ENCODE data around the gene FRMD5. TPM values are rescaled to one million over a fixed set of nuclear protein-coding genes. Genes with fewer than 3 reads are reported as not detected.

Gene FRMD5
- total RNA-seq, 1 experiment from 2014 or later = 3.9 TPM

DNA sequence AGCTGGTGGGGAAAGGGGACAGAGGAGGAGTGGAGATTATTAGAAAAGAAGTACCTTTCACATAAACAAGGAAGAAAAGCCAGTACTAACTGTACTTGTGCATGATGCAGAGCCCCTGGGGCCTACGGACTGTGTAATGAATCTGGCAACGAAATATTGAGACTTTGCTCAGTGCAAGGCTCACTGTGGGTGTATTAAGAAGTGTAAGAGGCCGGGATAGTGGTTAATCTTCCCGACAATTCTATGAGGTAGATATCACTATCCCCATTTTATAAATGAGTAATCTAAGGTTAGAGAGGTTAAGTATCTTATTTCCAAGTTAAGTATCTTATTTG lies 278.8 kb downstream of the FRMD5 start:
- Histone ChIP-seq H3K4ac (ENCODE audit: low read depth, low read length) (no peak overlapping the region), H3K9ac (ENCODE audit: extremely low read depth, insufficient read length, low read length) (no peak overlapping the region), H2BK15ac (ENCODE audit: low read depth, low read length) (no peak overlapping the region), H3K4me2 (ENCODE audit: insufficient read depth, insufficient read length, low read length) (no peak overlapping the region), H3K79me1 (ENCODE audit: insufficient read depth, low read depth, low read length, poor library complexity, severe bottlenecking) (no peaks in the 10 kb centered on the region), H2BK120ac (ENCODE audit: low read depth, low read length, poor library complexity, severe bottlenecking) (no peak overlapping the region), H2BK20ac (ENCODE audit: low read depth, low read length, poor library complexity, severe bottlenecking) (no peak overlapping the region), H4K20me1 (ENCODE audit: control insufficient read depth, insufficient read depth, insufficient read length) (no peaks in the 10 kb centered on the region), H2BK5ac (ENCODE audit: insufficient read length, low read length) (no peak overlapping the region), H4K5ac (ENCODE audit: insufficient read length, low read depth, low read length) (no peak overlapping the region), H2AFZ (ENCODE audit: low read length) (no peak overlapping the region), H2BK12ac (ENCODE audit: insufficient read length, low read depth, low read length) (no peak overlapping the region), H3K18ac (ENCODE audit: insufficient read length, low read depth, low read length) (no peak overlapping the region), H3K27me3 (ENCODE audit: insufficient read depth, low read length) (no peaks in the 10 kb centered on the region), H3K23me2 (ENCODE audit: insufficient read length, low read depth, low read length, poor library complexity, severe bottlenecking) (no peaks in the 10 kb centered on the region), H4K91ac (ENCODE audit: insufficient read length, low read depth, low read length) (no peak overlapping the region), H3K27ac (ENCODE audit: insufficient read length, low read depth, low read length) (no peak overlapping the region), H4K8ac (replicated peaks; ENCODE audit: insufficient read length, low read depth, low read length) (no peak overlapping the region), H3K4me1 (ENCODE audit: insufficient read depth, low read length) (peaks cover 4% of the 10 kb centered on the region; the same call in 1 of the 2 replicates), H3K14ac (ENCODE audit: insufficient read depth, low read length) (no peak overlapping the region), H3K56ac (ENCODE audit: insufficient read length, low read depth, low read length) (no peak overlapping the region), H3K23ac (ENCODE audit: insufficient read length, low read depth, low read length) (no peak overlapping the region), H3K9me3 (ENCODE audit: control insufficient read depth, low read depth, low read length) (no peaks in the 10 kb centered on the region), H3T11ph (ENCODE audit: low read length) (no peak overlapping the region), H2AK5ac (ENCODE audit: insufficient read length, low read length) (no peak overlapping the region), H3K79me2 (ENCODE audit: insufficient read depth, low read length) (no peaks in the 10 kb centered on the region)
- Mint-ChIP-seq H3K9me3 (no peaks in the 10 kb centered on the region), H3K4me3 (no peak overlapping the region), H3K27ac (no peak overlapping the region; a peak in 1 of 7 replicates), H3K36me3 (ENCODE audit: insufficient read depth in 1 of 3, low read depth in 3 of 3) (peaks cover 9 to 12% (median 9%) of the 10 kb centered on the region in 3 experiments; a peak in 5 of 7 replicates), H3K27me3 (ENCODE audit: low read depth) (no peaks in the 10 kb centered on the region), H3K4me1 (peaks cover 32 to 33% of the 10 kb centered on the region in 2 experiments)
- no CpG with 5 or more reads among the region's 4 CpGs for WGBS (ENCODE audit: extremely low coverage, insufficient read length, low lambda C conversion rate)
- TF ChIP-seq, protein P1, sequence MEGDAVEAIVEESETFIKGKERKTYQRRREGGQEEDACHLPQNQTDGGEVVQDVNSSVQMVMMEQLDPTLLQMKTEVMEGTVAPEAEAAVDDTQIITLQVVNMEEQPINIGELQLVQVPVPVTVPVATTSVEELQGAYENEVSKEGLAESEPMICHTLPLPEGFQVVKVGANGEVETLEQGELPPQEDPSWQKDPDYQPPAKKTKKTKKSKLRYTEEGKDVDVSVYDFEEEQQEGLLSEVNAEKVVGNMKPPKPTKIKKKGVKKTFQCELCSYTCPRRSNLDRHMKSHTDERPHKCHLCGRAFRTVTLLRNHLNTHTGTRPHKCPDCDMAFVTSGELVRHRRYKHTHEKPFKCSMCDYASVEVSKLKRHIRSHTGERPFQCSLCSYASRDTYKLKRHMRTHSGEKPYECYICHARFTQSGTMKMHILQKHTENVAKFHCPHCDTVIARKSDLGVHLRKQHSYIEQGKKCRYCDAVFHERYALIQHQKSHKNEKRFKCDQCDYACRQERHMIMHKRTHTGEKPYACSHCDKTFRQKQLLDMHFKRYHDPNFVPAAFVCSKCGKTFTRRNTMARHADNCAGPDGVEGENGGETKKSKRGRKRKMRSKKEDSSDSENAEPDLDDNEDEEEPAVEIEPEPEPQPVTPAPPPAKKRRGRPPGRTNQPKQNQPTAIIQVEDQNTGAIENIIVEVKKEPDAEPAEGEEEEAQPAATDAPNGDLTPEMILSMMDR (conservative IDR thresholded peaks at IDR 0.05) = no peak
- no peak for DNase-seq
